ENCODE measurements around the gene ADAM11. TPM values are rescaled to one million over a fixed set of nuclear protein-coding genes. Genes with fewer than 3 reads are reported as not detected.

Gene ADAM11
- total and polyA plus RNA-seq, 2 of the 13 experiments (the other 11 are each of a cell fraction or from before 2014, with no cell fraction given): 0.38 to 0.91 TPM

GRCh38 chr17:44779211-44780025, 20.6 kb downstream of the ADAM11 start (continued):
- TF ChIP-seq ZNF318 (CRISPR knock-in tag; IDR thresholded peaks at IDR 0.05) (no peak), CENPT (CRISPR knock-in tag; IDR thresholded peaks at IDR 0.05; ENCODE audit: low read depth) (no peak), ZNF703 (CRISPR knock-in tag; IDR thresholded peaks at IDR 0.05; ENCODE audit: borderline replicate concordance) (no peak), TFE3 (CRISPR knock-in tag; IDR thresholded peaks at IDR 0.05) (no peak), GTF2F1 (IDR thresholded peaks at IDR 0.05; ENCODE audit: low read length) (no peak), ZNF616 (CRISPR knock-in tag; IDR thresholded peaks at IDR 0.05; ENCODE audit: low read depth) (no peak), CBX5 (CRISPR knock-in tag; IDR thresholded peaks at IDR 0.05; ENCODE audit: borderline replicate concordance) (peak; percentile 16; the same call in 1 of the 2 replicates), ZNF30 (CRISPR knock-in tag; IDR thresholded peaks at IDR 0.05) (no peak), SP1 (IDR thresholded peaks at IDR 0.05) (no peak), SP1 (CRISPR knock-in tag; IDR thresholded peaks at IDR 0.05) (peak; percentile 45; the same call in 1 of the 2 replicates), ZNF605 (CRISPR knock-in tag; IDR thresholded peaks at IDR 0.05) (no peak), TCF7L2 (IDR thresholded peaks at IDR 0.05; ENCODE audit: low read depth, low read length) (no peak), ZNF598 (CRISPR knock-in tag; IDR thresholded peaks at IDR 0.05; ENCODE audit: borderline replicate concordance) (no peak), POLR2A (IDR thresholded peaks at IDR 0.05; ENCODE audit: insufficient read depth in 1 of 2, low read depth in 2 of 2, low read length in 2 of 2) (no peak), NFYB (CRISPR knock-in tag; IDR thresholded peaks at IDR 0.05) (no peak), ZSCAN22 (CRISPR knock-in tag; IDR thresholded peaks at IDR 0.05) (no peak), CEBPG (CRISPR knock-in tag; IDR thresholded peaks at IDR 0.05) (0 out of 2 replicates have a peak, but pooled peaks have one; percentile 22), ZFP90 (CRISPR knock-in tag; IDR thresholded peaks at IDR 0.05; ENCODE audit: borderline replicate concordance) (no peak), CREBL2 (CRISPR knock-in tag; IDR thresholded peaks at IDR 0.05; ENCODE audit: borderline replicate concordance) (no peak), HMG20B (CRISPR knock-in tag; conservative IDR thresholded peaks at IDR 0.05) (no peak), ZNF883 (CRISPR knock-in tag; IDR thresholded peaks at IDR 0.05; ENCODE audit: not compliant biosample characterization) (peak; percentile 43), KDM5B (CRISPR knock-in tag; IDR thresholded peaks at IDR 0.05; ENCODE audit: borderline replicate concordance) (peak; percentile 93)
